ENCODE results near the gene GOLGA7B. TPM values are rescaled to one million over a fixed set of nuclear protein-coding genes. Genes with fewer than 3 reads are reported as not detected.
A peak's percentile ranks its signal among the peaks of the same experiment; 100 is the strongest.

The GOLGA7B gene
- total RNA-seq, 3 donors from 2014 or later (not counting 1 experiment from before 2014, with no cell fraction given) = 4.1 to 4.6 (median 4.1) TPM

DNA sequence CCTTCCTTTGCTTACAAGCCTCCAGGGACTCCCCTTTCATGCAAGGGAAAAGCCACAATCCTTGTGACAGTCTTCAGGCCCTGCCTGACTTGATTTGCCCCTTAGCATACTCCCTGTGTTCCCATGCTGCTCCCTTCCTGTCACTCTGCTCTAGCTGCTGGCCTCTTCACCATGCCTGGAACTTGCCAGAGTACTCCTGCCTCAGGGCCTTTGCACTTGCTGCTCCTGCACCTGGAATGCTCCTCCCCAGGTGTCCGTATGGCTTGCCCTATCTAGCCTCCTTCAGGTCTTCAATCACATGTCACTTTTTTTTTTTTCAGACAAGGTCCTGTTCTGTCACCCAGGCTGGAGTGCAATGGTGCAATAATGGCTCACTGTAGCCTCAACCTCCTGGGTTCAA, 22.8 kb upstream of the GOLGA7B start:
- Histone ChIP-seq H3K36me3 (ENCODE audit: control insufficient read depth, insufficient read depth, low read length) (no peaks in the 10 kb centered on the region), H3K4me1 (ENCODE audit: control insufficient read depth, insufficient read depth, low read length) (peaks cover 8% of the 10 kb centered on the region), H3K27ac (ENCODE audit: low read length) (no peak overlapping the region), H3K27me3 (ENCODE audit: control insufficient read depth, insufficient read depth, low read length) (no peaks in the 10 kb centered on the region), H3K4me3 (ENCODE audit: low read length) (no peak overlapping the region), H3K9me3 (ENCODE audit: control insufficient read depth, insufficient read depth, low read length) (no peaks in the 10 kb centered on the region)
- H3K4me3 Mint-ChIP-seq = no peak overlapping the region
- no peaks in the 10 kb centered on the region for H3K27me3 Mint-ChIP-seq (ENCODE audit: low read depth in 2 of 2)
- 92% methylated on average over 1 of the region's 1 CpG for WGBS (ENCODE audit: insufficient coverage)
- TF ChIP-seq CTCF (IDR thresholded peaks at IDR 0.05) = no peak
- DNase-seq = no peak
- H3K27ac Mint-ChIP-seq = peak overlapping the region in 1 of 2 donors; percentile 13
- peaks cover 23 to 36% of the 10 kb centered on the region in 2 donors for H3K4me1 Mint-ChIP-seq
- intact Hi-C loops (cut with micrococcal nuclease) = no loop called here
- no peak for ATAC-seq
- no peaks in the 10 kb centered on the region for H3K9me3 Mint-ChIP-seq
- no peaks in the 10 kb centered on the region for H3K36me3 Mint-ChIP-seq

- no peak overlapping the region for H3K4me3 ChIP-seq (ENCODE audit: low read length)
- DNase-seq = no peak
- Mint-ChIP-seq H3K27me3 (ENCODE audit: low read depth in 2 of 2) (no peaks in the 10 kb centered on the region), H3K27ac (peak overlapping the region in 1 of 2 donors; percentile 58), H3K4me3 (no peak overlapping the region), H3K36me3 (no peaks in the 10 kb centered on the region), H3K9me3 (no peaks in the 10 kb centered on the region), H3K4me1 (peaks cover 23 to 37% of the 10 kb centered on the region in 2 donors)
- no peaks in the 10 kb centered on the region for H3K36me3 ChIP-seq (ENCODE audit: control insufficient read depth, insufficient read depth, low read length)
- no peak for TF ChIP-seq CTCF (IDR thresholded peaks at IDR 0.05)
- intact Hi-C loops (cut with micrococcal nuclease) = no loop called here
- H3K27ac ChIP-seq (ENCODE audit: low read length) = no peak overlapping the region
- H3K27me3 ChIP-seq (ENCODE audit: control insufficient read depth, insufficient read depth, low read length) = no peaks in the 10 kb centered on the region
- no peak for ATAC-seq
- H3K4me1 ChIP-seq (ENCODE audit: control insufficient read depth, insufficient read depth, low read length) = peaks cover 8% of the 10 kb centered on the region
- 75% methylated on average over 10 of the region's 10 CpGs for WGBS (ENCODE audit: insufficient coverage)
- H3K9me3 ChIP-seq (ENCODE audit: control insufficient read depth, insufficient read depth, low read length) = no peaks in the 10 kb centered on the region
Measured at GRCh38 chr10:97827702-97828291, 21.8 kb upstream of the GOLGA7B start.

DNA sequence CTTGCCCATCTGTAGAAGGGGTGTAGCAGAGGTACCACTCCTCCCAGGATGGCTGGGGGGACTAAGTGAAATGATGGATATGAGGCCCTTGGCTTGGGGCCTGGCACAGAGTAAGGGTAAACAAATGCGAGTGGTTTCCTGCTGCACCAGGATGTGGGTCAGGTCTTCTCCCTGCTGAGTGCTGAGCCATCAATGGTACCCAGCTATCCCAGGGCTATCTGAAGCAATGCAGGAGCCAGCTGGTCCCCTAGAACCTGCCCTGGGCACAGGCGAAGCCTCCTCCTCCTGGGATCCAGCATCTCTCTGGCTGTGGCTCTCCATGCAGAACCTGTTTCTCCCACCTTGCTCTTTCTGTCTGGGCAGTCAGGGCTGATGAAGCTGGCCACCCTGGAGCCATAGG, 20.9 kb upstream of the GOLGA7B start:
- H3K4me1 Mint-ChIP-seq = peaks cover 23 to 37% of the 10 kb centered on the region in 2 donors
- Histone ChIP-seq H3K9me3 (ENCODE audit: control insufficient read depth, insufficient read depth, low read length) (no peaks in the 10 kb centered on the region), H3K27ac (ENCODE audit: low read length) (no peak overlapping the region), H3K27me3 (ENCODE audit: control insufficient read depth, insufficient read depth, low read length) (no peaks in the 10 kb centered on the region), H3K4me1 (ENCODE audit: control insufficient read depth, insufficient read depth, low read length) (peaks cover 8% of the 10 kb centered on the region), H3K4me3 (ENCODE audit: low read length) (no peak overlapping the region), H3K36me3 (ENCODE audit: control insufficient read depth, insufficient read depth, low read length) (no peaks in the 10 kb centered on the region)
- H3K4me3 Mint-ChIP-seq = no peak overlapping the region
- intact Hi-C loops (cut with micrococcal nuclease) = no loop called here
- H3K9me3 Mint-ChIP-seq = no peaks in the 10 kb centered on the region
- no peaks in the 10 kb centered on the region for H3K27me3 Mint-ChIP-seq (ENCODE audit: low read depth in 2 of 2)
- DNase-seq (peak in 1 of 2 donors; percentile 28), ATAC-seq (peak in 1 of 3 donors; percentile 36)
- H3K36me3 Mint-ChIP-seq = no peaks in the 10 kb centered on the region
- H3K27ac Mint-ChIP-seq = peak overlapping the region in 1 of 2 donors; percentile 58
- TF ChIP-seq CTCF (IDR thresholded peaks at IDR 0.05) = no peak
- WGBS (ENCODE audit: insufficient coverage) = 60% methylated on average over 2 of the region's 2 CpGs

- H3K27ac Mint-ChIP-seq = no peak overlapping the region
Measured at GRCh38 chr10:97830064-97830463, 19.6 kb upstream of the GOLGA7B start.

More at GRCh38 chr10:97830064-97830463, 19.6 kb upstream of the GOLGA7B start:
- Mint-ChIP-seq H3K36me3 (no peaks in the 10 kb centered on the region), H3K9me3 (no peaks in the 10 kb centered on the region), H3K4me1 (peaks cover 23 to 37% of the 10 kb centered on the region in 2 donors), H3K27me3 (ENCODE audit: low read depth in 2 of 2) (no peaks in the 10 kb centered on the region), H3K4me3 (no peak overlapping the region)
- H3K36me3 ChIP-seq (ENCODE audit: control insufficient read depth, insufficient read depth, low read length) = no peaks in the 10 kb centered on the region
- H3K4me1 ChIP-seq (ENCODE audit: control insufficient read depth, insufficient read depth, low read length) = peaks cover 8% of the 10 kb centered on the region
- no peaks in the 10 kb centered on the region for H3K27me3 ChIP-seq (ENCODE audit: control insufficient read depth, insufficient read depth, low read length)
- no peak overlapping the region for H3K4me3 ChIP-seq (ENCODE audit: low read length)
- intact Hi-C loops (cut with micrococcal nuclease) = no loop called here
- ATAC-seq (no peak), DNase-seq (no peak)
- H3K9me3 ChIP-seq (ENCODE audit: control insufficient read depth, insufficient read depth, low read length) = no peaks in the 10 kb centered on the region
- TF ChIP-seq CTCF (IDR thresholded peaks at IDR 0.05) = no peak
- 35% methylated on average over 3 of the region's 3 CpGs for WGBS (ENCODE audit: insufficient coverage)
- no peak overlapping the region for H3K27ac ChIP-seq (ENCODE audit: low read length)
